GM21515 (cell line): Measurements from ENCODE around the gene ZNF438.

Experiments used
- ATAC-seq: cut with Tn5 transposase; IDR thresholded peaks from one replicate; pipeline ENCODE4 v1.9.1; 2021; ENCODE audit not compliant: unreplicated experiment

Gene ZNF438

DNA sequence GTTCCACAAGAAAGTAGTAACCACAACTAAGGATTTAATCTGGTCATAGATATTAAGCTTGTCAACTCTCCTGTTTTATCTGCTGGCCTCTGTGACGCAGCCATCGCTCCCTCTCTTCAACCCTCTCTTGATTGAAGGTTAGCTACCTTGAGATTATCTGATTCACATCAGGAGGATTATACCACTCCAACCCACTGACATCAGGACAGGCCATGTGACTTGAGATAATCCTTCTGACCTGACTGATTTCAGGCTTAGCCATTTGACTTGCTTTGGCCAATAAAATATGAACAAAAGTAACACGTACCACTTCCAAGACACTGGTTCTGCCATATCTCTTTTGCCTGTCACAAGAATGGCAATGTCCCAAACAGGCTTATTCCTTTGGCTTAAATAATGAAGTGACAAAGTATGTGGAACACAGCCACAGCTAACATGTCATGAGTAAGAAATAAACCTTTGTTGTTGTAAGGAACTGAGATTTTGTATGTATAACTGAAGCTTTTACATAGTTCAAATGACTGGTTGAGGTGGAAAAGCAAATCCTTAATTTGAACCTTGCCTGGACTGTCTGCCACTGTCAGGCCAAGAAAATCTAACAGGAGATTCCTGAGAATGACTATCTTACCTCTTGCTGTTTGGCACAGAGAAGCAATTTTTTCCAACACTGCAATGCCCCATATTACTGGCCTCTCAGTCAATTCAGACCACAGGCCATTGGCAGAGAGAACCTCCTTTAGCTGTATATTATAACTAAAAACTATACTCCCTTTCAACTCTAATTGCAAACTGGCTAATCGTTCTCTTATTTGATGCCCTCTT lies 13.9 kb downstream of the ZNF438 start:
- no peak for ATAC-seq

DNA sequence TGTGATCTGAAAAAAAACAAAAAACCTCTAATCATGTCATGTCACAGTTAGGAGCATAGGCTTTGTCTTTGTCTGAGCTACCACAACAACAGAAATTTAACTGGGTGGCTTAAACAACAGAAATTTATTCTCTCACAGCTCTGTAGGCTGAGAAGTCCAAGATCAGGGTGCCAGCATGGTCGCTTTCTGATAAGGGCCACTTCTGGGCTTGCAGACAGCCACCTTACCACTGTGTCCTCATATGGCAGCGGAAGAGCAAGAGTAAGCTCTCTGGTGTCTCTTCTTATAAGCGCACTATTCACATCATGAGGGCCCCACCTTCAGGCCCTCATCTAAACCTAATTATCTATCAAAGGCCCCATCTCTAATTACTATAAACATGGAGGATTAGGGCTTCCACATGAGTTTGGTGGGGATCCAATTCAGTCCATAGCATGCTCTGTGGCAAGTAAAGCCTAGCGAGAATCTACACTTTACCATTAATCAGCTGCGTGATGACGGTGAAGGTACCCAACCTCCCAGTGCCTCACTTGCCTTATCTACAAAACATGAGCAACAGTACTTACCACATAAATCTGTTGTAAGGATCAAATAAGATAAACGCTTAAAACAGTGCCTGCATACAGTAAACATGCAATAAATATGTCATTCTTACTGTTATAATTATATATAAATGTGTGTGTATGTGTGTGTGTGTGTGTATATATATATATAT lies 17.3 kb downstream of the ZNF438 start:
- ATAC-seq = no peak

DNA sequence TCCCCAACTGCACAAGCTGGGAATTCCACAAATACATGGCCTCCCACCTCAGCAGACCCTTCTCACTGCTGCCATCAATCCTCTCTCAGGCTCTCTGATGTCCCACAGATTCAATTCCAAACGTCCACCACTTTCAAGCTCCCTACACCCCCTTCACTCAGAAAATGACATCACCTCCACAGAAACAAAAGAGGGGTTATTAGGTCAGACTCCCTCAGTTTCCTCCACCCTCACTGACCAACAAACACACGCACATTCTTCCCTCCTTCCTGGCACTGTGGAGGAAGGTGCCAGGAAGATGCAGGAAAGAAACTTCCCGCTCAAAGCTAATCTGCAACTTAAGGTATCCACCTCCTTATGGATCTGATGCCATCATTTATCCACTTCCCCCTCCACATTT lies 18.3 kb downstream of the ZNF438 start:
- ATAC-seq = no peak

DNA sequence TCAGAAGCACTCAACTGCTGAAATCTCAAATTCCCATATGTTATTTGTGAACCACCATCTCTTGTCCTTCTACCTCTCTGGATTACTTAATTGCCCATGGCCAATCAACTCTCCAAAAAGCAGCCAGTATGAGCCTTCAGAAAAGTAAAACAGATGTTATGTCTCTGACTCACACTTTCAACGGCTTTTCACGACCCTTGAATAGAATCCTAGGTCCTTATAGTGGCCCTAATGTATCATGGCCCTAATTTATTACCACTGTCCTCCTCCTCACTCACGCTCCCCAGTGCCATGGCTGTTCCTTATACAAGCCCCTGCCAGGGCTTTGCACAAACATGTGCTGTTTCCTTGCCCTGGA lies 20.0 kb downstream of the ZNF438 start:
- no peak for ATAC-seq

DNA sequence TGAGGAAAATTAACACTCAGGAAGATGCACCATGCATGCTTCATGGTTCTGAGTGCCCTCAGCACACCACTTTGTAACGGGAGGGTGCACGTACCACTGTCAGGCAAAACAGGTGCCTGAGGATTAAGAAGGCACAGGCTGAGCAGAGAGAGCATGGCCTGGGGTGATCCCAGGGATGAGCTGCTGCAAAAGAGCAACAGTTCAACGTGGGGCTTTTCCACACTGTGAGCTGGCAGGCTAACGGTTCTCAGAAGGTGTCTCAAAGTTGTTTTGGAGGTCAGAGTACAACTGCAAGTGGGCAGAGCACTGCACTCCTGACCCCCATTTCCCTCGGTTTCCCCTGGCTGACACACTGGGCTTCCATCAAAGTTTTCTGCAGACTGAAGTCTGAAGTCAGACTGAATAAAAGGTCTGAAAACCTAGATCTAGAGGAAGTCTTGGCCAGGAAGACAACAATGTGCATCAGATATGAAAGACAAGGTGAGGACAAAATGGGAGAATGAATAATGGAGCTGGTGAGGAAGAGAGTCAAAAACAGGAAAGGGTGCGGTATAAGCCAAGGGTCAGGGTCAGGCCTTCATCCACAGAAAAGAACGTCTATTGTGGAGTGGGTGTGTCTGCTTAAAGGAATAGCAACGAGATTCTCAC lies 20.5 kb downstream of the ZNF438 start:
- ATAC-seq = no peak

DNA sequence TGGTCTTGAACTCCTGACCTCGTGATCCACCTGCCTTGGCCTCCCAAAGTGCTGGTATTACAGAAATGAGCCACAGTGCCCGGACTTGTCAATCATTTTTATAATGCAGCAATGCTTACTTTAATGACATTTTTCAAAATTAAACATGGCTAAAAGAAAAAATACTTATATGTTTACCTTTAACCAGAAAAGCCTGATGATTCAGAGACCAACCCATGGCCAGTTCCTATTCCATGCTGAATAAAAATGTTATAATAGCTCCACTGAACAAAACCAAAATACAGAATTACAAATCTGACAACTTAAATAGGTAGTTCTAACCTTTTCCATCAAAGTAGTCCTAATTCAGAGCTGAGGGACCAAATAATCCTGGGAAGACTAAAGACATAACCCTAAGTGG lies 21.6 kb downstream of the ZNF438 start:
- ATAC-seq = no peak

DNA sequence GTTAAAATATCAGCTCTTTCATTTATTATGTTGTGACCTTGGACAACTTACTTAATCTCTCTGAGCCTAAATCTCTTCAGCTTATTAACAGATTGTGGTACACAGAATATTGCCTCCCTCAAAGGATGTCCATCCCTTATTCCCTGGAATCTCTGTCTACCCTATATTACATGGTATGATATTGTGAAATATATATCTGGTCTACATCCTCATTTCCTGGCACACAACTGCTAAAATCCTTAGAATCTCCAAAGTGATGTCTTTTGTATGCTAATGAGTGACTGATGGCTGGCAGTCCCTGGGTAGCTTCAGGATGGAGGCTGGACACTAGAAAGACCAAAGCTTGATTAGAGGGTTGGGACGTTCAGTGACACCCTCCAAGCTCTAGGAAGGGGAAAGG lies 25.8 kb downstream of the ZNF438 start:
- no peak for ATAC-seq

DNA sequence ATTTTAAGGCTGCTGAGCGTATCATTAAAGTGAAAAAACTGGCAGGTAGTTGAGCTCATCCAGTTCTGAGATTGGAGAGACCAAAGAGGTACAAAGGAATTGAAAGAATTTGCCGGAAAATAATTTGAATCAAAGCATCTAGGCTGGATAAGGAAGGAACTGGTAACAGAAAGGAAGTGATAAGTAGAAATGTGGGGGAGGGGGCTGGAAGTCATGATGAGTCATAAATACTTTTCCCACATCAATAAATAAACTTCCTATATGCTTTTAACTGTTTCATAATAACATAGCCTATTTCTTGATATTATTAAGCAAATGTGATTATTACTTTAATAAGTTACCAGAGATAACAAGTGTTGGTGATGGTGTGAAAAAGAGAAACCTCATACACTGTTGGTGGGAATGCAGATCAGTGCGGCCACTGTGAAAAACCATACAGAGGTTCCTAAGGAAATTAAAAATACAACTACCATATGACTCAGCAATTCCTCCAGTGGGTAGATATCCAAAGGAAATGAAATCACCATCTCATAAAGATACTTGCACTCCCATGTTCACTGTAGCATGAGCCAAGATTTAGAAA lies 27.0 kb downstream of the ZNF438 start:
- no peak for ATAC-seq

DNA sequence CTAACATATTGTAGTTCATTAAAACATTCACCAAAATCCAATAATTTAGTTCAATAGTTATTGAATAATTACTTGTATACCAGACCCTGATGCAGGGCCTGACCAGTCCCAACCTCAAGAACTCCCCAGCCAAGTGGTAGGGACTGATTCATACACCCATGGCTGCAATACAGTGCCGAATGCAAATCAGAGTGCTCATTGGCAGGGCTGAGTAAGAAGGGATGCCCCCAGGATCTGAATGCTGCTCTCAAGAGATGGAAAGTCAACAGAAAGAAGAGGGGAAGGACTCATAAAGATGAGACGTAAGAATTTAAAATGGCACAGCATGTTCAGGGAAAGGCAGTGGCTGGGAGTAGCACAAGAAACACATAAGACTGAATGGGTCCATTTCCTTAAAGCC lies 29.9 kb downstream of the ZNF438 start:
- no peak for ATAC-seq

DNA sequence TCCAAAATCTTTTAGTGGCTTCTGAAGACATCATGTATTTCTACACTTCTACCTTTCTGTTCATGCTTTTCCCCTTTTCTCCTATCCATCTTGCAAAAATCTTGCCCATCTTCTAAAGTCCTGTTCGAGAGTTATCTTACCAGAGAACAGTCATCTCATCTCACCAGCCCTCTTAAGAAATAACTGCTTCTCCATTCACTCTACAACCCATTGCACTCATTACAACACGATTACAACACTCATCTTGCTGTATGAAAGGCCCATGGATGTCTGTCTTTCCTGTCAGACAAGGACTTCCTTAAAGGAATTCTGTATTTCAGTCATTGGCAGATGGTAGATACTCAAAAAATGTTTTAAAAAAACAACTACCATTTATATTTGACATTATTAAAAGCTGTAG lies 30.8 kb downstream of the ZNF438 start:
- ATAC-seq = no peak

DNA sequence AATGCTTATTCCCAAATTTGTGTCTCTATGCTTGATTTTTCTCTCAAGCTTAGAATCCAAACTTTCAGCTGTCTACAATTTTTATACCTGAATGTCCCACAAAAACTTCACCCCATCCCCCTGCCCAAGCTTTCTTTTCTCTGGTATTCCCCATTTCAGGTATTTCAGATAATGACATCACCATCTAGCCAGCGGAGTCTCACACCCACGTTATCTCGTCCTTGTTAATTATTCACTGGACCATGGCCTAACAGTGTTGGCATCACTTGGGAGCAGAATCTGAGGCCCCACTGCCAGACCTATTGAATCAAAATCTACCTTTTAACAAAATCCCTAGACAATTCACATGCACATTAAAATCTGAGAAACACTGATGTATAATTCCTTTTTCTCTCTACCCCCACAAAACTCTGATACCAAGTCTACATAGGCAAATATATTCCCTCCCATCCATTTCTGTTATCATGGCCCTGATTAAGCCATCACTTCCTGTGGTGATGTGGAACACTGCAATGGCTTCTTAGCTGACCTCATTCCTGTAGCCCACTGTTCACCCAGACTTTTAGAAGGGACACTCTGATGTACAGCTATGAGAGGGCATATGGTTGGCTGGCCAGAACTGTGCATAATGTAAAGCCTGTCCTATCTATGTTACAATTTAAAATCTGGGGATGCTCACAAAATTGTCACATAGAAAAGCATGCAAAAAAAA lies 31.4 kb downstream of the ZNF438 start:
- ATAC-seq = no peak

DNA sequence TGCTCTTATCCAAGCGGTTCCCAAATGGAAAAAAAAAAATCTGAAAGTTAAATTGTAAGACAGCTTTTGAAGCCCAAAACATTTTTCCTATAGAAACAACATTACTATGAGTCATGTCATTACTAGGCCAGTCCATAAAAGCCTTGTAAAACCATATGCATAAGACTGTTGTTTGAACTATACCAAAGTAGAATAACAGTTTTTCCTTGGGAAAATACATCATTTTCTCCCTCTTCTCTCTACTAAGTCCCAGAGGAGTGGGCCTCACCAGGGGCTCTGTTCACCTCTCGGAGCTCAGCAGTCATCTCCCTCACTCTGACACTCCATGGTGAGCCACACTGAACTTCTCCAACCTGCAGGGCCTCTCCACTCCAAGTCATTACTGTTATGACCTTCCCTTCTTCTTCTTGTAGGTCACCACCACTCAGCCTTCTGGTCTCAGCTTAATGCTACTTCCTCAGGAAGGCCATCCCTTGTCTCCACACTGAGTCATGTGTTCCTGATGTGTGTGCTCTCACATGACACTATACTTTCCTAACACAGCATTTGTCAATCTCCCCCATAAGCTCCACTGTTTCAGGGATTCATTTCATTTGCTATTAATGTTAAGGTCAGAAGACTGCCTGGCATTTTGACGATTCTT lies 32.5 kb downstream of the ZNF438 start:
- no peak for ATAC-seq

DNA sequence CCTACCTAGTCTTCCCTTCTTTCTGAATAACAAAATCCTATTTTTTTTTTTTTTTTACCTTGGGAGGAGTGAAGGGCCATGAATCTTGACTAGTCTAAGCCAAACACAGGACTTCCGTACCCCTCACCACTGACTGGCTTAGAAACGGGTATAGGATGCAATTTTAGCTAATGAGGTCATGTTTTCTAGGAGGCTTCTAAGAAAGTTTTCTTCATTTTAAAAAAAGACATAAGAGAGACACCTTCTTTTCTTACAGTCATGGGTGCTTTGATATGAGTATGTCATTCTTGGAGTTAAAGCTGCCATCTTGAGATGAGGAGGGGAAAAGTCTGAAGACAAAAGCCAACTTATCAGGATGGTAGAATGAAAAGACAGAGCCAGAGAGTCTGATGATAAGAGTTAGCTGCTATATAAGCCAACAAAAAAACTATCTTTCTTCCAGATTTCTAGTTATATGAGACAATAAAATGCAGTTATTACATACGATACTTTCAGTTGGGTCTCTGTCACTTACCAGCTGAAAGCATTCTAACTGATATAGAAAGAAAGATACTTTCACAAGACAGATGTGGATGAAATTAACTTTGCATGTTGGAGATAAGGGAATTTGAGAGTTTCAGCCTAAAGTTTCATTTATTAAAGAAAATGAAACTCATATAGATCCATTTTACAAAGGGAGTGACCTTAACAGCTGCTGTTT lies 34.0 kb downstream of the ZNF438 start:
- ATAC-seq = no peak

DNA sequence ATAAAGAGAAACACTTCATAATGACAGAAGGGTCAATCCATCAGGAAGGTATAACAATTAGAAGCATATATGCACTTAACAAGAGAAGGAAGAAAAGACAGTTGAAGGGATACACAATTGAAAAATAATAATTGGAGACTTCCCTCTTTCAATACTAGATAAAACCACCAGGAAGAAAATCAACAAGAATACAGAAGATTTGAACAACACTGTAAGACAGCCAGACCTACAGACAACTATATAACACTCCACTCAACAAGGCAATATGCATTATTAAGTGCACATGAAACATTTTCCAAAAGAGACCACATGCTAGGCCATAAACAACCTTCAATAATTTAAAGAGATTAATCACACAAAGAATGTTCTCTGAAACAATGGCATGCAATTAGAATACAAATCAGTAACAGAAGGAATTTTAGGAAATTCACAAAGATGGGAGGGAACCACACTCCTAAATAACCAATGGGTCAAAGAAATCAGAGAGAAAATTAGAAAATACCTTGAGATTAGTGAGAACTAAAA lies 35.1 kb downstream of the ZNF438 start:
- no peak for ATAC-seq

DNA sequence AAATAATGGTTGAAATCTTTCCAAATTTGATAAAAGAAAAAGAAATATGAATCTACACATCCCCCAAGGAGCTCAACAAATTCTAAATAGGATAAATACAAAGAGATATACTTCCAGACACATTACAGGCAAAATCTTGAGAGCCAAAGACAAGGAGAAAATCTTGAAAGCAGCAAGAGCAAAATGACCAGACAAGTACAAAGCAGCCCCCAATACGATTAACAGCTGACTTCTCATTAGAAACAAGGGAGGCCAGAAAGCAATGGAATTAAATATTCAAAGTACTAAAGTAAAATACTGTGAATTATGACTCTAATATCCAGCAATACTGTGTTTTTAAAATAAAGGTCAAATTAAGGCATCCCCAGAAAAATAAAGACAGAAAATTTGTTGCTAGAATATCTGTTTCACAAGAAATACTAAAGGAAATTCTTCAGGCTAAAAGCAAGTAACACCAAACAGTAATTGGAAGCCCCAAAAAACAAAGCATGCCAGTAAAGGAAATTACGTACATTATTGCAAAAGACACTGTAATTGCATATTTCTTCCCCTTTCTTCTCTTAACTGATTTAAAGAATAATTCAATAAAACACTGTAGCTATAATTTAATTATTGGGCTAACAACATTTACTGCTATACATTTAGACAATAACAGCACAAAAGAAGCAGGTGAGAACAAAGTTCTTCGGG lies 36.4 kb downstream of the ZNF438 start:
- ATAC-seq = no peak

DNA sequence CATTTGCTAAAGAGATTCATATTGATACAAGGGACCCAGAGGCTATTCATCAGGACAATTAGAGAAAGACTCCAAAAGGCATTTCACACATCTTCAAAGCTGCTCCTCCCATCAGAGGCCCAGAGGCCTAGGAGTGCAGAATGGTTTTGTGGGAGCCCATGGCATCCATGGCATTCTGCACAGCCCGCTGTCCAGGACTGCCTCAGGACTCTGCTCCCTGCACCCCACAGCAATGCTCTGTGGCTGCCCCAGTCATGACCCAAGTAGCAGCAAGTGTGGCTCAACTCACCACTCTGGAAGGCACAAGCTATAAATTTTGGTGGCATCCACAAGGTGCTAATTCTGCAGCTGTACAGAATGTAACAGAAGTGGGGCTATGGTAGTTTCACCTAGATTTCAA lies 38.5 kb downstream of the ZNF438 start:
- no peak for ATAC-seq

DNA sequence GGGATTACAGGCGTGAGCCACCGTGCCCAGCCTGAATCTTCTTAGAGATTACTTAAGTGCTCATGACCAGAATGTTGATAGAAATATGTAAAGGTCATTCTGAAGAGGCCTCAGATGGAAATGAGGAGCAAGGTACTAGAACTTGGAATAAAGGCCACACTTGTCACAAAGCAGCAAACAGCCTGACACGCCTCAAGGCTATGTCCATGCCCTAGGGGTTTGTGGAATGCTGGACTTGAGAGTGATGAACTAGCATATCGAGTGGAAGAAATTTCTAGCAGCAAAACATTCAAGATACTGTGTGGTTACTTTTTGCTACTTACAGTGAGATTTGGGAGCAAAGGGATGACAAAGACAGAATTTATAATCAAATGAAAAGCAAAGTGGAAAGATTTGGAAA lies 39.0 kb downstream of the ZNF438 start:
- ATAC-seq = no peak

DNA sequence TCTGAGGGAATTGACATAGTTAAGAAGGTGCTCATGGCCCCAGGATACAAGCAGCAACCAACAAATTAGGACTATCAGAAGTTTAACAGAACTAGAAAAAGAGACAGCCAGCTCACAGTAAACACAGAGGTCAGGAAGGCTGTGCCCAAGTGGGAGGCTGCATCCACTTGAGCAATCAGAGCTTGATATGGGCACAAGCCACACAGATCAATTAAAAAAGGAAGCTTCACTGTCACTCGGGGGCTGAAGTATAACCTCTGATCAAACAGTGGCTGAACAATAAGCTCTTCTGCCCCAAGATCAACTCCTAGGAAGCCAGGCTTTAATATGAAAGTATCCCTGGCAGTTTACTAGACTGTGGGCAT lies 40.0 kb downstream of the ZNF438 start:
- ATAC-seq = no peak

DNA sequence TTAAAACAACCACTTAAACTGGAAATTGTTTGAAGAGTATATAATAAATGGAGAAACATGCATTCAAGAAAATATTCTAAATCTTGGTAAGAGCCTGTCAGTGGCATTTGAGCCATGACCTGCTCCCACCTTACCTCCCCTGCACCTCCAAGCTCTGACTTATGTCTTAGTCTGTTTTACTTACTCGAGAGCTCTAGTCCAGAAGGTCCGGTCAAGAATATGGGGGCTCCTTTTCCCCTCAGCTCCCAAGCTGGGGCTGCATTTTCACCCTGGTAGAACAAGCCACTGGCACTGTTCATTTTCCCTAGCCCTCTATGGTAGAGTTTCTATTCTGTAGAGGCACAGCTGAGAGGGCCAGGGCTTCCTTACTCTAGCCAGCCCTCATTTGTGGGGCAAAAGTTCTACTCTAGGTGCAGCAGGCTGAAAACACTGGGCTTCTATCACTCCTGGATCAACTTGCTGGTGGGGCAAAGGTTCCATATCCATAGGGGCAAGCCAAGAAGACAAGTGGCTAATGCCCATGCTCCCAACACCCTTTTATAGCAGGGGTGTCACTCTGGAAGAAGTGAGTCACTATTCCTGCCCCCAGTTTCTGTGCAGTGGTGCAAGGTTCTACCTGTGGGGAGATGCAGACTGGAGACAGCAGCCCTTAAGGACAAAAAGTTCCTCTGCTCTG lies 40.6 kb downstream of the ZNF438 start:
- ATAC-seq = no peak
